Right lobe of liver (tissue), 4 donors: Measurements from ENCODE around the gene VWA7.

Experiments used
- POLR2A ChIP-seq: fragments of 450-650 bp; IDR thresholded peaks from one replicate; pipeline ENCODE4 v1.6.1; 2017; ENCODE audit warnings: antibody characterized with exemption, mild to moderate bottlenecking
- TF ChIP-seq, protein P1 (sequence below), 4 donors: fragments of 200-600 bp in 3 of 4; fragments of 450-650 bp in 1 of 4; IDR thresholded peaks; one replicate each; pipeline versions ENCODE4 v1.5.1 to v1.8.0; 2016 to 2022; ENCODE audit warnings: antibody characterized with exemption in 4 of 4, mild to moderate bottlenecking in 2 of 4
- donor health status: DM: no; HTN: no; CAD: no.
- donor health status: DM: no; HTN: no; CAD: no.
- donor health status: DM: no; HTN: yes; CAD: no.

DNA sequence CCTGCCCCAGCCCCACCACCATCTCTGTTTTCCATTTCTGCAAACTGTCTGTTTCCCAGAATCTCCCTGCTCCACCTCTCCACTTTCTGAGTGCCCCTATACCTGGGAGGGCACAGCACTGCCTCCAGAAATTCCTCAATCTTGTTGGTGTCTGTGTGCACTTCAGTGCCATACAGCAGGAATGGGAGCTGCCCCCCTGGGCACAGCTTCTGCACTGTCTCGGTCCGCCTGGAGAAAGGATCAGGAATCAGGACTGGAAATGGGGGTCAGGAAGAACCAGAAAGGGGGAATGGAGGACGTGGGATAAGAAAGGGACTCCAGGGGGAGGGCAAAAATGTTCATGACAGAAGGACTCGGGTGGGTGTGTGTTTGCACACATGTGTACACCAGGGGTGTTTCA is 43.4 kb downstream of the VWA7 start:
- TF ChIP-seq, protein P1, sequence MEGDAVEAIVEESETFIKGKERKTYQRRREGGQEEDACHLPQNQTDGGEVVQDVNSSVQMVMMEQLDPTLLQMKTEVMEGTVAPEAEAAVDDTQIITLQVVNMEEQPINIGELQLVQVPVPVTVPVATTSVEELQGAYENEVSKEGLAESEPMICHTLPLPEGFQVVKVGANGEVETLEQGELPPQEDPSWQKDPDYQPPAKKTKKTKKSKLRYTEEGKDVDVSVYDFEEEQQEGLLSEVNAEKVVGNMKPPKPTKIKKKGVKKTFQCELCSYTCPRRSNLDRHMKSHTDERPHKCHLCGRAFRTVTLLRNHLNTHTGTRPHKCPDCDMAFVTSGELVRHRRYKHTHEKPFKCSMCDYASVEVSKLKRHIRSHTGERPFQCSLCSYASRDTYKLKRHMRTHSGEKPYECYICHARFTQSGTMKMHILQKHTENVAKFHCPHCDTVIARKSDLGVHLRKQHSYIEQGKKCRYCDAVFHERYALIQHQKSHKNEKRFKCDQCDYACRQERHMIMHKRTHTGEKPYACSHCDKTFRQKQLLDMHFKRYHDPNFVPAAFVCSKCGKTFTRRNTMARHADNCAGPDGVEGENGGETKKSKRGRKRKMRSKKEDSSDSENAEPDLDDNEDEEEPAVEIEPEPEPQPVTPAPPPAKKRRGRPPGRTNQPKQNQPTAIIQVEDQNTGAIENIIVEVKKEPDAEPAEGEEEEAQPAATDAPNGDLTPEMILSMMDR (IDR thresholded peaks at IDR 0.05): no peak
- TF ChIP-seq POLR2A: no peak
